HG03520 (cell line): ENCODE results near the gene FAM181A.

Experiments
- ATAC-seq: cut with Tn5 transposase; IDR thresholded peaks from one replicate; pipeline ENCODE4 v1.9.1; 2021; ENCODE audit warnings: mild to moderate bottlenecking, moderate library complexity; ENCODE audit not compliant: unreplicated experiment

The FAM181A gene

GRCh38 chr14:93947282-93947681 lies 20.1 kb downstream of the FAM181A start:
- no peak for ATAC-seq

DNA sequence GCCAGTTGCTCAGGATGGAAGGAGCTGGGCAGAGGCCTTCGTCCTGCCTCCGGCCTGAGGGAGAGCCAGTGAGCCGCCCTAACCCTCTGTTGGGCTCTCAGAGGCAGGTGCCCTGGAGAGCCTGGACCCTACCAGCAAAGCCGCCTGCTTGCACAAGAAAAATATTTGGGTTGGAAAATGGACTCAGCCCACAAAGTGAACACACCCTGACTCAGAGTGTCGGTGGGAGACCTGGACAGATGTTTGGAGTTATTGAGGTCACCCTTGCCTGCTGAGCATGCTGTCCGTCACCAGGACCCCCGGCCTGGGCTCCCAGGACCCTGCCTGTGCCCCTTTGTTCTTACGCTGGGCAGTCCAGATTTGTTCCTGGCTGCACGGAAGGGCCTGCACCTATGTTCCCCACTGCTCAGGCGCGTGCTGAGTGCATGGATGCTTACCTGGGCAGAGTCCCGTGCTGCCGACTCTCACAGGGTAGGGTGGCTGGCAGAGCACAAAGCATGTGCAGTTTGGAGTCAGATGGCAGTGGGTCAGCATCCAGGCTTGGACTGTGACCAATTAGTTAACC lies 22.4 kb downstream of the FAM181A start:
- no peak for ATAC-seq

DNA sequence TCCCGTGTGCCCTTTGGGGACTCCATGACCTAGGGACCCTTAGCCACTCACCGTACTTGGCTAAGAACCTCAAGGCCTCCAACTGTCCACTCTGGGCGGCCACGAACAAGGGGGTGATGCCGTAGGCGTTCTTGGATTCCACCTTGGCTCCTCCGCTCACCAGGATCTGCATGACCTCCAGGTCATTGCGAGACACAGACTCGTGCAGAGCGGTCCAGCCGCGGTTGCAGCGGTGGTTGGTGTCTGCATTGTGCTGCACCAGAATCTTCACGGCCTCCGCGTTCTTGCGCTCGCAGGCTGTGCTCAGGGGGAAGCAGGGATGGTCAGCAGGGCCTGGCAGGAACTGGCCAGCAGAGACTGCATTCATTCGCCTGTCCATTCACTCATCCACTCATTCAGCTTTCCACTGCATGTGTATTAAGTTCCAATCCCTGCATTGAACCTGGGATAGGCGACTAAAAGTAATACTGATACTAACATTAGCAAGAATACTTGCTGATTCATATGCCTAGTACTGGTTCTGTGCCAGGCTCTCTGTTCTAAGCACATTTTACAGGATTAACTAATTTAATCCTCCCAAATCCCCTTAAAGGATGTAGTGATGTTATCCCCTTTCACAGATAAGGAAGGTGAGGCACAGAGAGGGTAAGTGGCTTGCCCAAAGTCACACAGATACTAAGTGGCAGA lies 23.9 kb downstream of the FAM181A start:
- ATAC-seq: no peak

GRCh38 chr14:93951635-93952540 lies 24.7 kb downstream of the FAM181A start:
- no peak for ATAC-seq

GRCh38 chr14:93952829-93953228 lies 25.7 kb downstream of the FAM181A start:
- ATAC-seq: no peak

DNA sequence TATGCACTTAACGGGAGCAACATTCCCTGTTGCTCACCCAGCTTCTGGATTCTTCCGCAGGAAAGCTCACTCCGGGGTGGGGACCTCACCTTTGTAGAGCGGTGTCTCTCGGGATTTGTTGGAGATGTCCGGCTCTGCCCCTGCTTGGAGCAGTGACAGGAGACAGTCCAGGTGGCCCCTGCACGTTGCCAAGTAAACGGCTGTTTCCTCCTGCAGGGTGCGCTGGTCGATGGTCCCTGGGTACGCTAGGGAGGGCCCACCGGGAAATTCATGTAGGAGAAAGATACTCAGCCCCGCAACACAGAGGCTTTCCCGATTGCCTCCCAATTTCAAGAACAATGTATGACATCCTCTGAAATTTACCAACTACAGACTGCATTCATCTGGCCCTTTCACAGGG lies 26.1 kb downstream of the FAM181A start:
- ATAC-seq: no peak

DNA sequence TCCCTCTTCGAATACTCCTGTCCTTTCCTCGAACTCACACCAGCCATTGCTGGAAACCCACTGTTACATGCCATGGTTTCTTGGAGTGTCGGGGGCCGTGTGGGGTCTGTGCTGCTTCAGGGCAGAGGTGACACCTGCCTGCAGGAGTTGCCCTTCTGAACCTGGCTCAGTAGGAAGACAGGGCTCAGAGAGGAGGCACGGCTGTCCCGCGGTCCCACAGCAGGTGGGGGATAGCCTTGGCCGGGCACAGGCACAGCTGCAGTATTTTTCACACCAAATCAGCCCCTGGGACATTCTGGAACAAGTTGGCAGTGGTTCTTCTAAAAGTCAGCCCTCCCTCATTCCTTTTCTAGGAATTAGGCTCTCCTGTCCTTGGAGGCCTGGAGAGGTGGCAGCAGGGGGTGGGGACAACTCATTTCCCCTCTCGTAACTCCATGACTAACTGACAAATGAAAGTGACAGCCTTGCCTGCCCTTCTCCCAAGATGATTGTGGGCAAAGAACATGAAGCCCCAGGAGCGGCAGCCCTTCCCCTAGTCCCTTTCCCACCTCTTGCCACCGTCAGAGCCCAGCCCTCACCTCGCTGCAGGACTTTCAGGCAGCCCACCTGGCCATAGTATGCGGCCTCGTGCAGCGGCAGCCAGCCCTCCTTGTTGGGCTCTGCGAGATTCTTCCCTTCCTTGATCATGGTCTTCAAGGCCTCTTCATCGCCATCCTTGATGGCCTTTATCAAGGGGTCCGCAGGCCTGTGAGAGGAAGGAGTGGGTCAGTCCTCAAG lies 26.8 kb downstream of the FAM181A start:
- ATAC-seq: no peak

DNA sequence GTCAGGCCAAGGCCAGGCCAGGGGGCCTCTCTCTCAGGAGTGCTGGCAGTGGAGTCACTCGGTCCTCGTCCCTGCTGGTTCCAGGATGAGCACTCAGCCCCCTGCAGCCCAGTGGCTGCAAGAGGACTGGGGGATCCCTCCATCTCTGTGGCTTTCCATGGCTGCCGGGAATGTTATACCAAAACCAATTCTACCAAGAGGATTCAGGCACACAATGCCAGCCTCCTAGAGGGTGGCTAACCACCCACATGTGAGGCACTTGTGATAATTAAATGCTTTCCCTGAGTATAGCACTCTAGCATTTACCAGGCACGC lies 27.3 kb downstream of the FAM181A start:
- no peak for ATAC-seq

- no peak for ATAC-seq
Measured at GRCh38 chr14:93954900-93955849, 28.0 kb downstream of the FAM181A start.

- no peak for ATAC-seq
Measured at GRCh38 chr14:93955850-93956481, 28.8 kb downstream of the FAM181A start.

DNA sequence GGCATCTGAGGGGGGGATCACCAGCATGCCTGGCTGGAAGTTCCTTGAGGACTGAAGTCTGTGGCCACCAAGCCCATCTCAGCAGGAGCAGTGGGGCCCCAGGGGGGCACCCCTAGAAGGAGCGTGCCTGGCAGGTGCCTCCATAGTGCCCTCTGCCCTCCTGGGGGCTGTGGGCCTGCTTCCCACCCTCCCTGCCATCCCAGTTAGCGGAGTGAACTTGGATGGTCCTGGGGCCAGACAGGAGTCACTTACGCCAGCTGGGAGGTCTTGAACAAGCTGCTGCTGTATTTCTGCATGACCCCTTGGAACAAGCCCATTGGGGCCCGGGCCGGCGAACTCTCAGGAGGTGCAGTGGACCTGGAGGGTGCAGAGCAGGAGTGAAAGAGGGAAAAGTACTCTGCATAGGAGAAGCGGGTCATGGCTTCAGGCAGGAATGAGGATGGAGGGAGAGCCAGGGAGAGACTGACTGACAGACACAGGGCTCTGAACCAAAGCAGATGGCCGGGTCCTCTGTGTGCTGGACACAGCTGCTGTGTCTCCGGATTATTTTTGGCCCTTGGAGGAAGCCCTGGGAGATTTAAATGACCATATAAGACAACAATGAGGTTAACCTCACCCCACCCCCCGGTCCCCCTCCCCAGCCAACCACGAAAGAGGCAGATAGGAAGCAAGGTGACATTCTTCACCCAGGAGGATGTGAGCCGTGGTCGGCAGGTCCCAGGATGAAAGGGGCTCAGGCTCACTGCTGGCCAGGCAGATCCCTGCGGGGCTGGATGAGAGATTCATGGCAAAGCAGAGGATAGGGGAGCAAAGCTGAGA lies 29.6 kb downstream of the FAM181A start:
- ATAC-seq: no peak

DNA sequence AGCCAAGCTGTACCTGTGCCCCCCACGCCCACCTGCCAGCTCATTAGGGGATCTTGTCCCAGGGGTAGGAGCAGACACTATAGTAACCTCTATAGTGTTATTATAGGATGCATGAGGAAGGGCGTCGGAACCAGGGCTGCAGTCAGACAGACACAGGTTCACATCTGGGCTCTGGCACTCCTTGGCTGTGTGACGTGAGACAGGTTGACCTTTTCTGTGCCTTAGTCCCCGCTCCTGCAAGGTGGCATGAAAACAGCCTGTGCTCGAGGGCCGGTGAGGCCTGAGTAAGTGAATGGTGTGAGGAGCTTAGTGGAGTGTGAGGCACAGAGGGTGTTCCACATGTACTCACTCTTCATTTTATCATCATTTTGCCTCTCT lies 30.2 kb downstream of the FAM181A start:
- no peak for ATAC-seq

DNA sequence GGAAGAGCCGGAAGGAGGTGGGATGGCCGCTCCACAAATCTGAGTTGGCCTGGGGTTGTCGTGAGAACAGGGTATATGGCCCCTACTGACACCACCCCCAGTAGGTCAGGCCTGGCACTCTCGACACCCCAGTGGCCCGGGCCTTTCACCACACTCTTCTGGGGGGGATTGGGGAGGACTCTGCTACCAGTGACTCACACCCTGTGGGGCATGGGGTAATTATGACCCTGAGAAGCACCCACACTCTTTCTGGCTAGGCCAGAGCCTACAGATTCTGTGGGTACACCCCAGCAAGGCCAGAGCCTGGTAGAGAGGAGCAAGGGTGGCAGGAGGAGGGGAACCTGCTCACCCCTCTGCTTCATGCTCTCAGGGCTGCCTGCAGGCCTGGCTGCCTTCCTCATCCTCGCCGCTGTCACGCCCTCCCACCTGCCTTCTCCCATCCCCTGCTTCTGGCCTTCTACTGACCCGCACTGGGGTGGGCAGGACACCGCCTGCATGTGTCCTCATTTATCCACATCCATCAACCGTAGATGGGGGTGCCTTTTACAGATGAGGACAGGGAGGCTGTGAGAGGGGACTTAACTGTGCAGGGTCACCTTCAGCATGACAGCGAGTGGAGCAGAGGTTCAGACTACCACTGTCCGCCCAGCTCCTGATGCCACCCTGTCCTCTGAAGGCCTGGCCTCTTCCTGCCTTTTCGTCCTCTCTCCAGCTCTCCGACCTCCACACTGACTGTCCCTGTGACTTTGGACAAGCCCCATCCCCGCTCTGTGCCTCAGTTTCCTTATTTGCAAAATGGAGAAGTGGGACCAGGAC lies 30.8 kb downstream of the FAM181A start:
- no peak for ATAC-seq

GRCh38 chr14:93958567-93959238 lies 31.6 kb downstream of the FAM181A start:
- ATAC-seq: no peak

- peak; percentile 77 for ATAC-seq
Measured at GRCh38 chr14:93959239-93960107, 32.3 kb downstream of the FAM181A start.

GRCh38 chr14:93960108-93960475 lies 32.9 kb downstream of the FAM181A start:
- no peak for ATAC-seq
